ENCODE measurements around the gene FPR1.

GRCh38 chr19:51733742-51734522 lies 17.7 kb downstream of the FPR1 start:
- TF ChIP-seq CTCF (IDR thresholded peaks at IDR 0.05; ENCODE audit: low read length) (no peak), EZH2 (IDR thresholded peaks at IDR 0.05; ENCODE audit: borderline replicate concordance, low read length) (no peak)
